Activated CD4-positive, alpha-beta T cell treated with anti-CD3 and anti-CD28 coated beads, Interleukin-2, amount 10 ng/mL, durations not matched to agents 24 days and 14 days (primary cell): Measurements from ENCODE around the gene DNAAF3. TPM values are rescaled to one million over a fixed set of nuclear protein-coding genes. Genes with fewer than 3 reads are reported as not detected.
"Not testable (repeated sequence)": the region's sequence is repeated elsewhere in the genome, so short reads cannot be mapped to it uniquely, and the experiment has no call there.

Experiments
- DNase-seq: peaks from one replicate; pipeline ENCODE4 v3.0.0; 2022
- H3K27ac Mint-ChIP-seq: one replicate; pipeline ENCODE4 v1.8.0; 2022; ENCODE audit warnings: mild to moderate bottlenecking, mixed read lengths
- H3K27me3 Mint-ChIP-seq: one replicate; pipeline ENCODE4 v1.8.0; 2022; ENCODE audit warnings: mixed read lengths
- H3K36me3 Mint-ChIP-seq: one replicate; pipeline ENCODE4 v1.8.0; 2022; ENCODE audit warnings: low read depth, mild to moderate bottlenecking, mixed read lengths
- H3K4me1 Mint-ChIP-seq: one replicate; pipeline ENCODE4 v1.8.0; 2021; ENCODE audit warnings: mixed read lengths
- H3K4me3 Mint-ChIP-seq: one replicate; pipeline ENCODE4 v1.8.0; 2022; ENCODE audit warnings: mild to moderate bottlenecking, moderate library complexity, mixed read lengths
- H3K9me3 Mint-ChIP-seq: one replicate; pipeline ENCODE4 v1.8.0; 2021; ENCODE audit warnings: mixed read lengths
- intact Hi-C: fragments of 100-400 bp; cut with micrococcal nuclease; formaldehyde crosslinking; loops from one replicate; pipeline ENCODE4 v1.15.1; 2023
- total RNA-seq: library from RNA; stranded (reverse); gene quantifications from 2 replicates; pipeline ENCODE4 v1.2.3, GENCODE V29; 2022

The DNAAF3 gene
- not detected in 2 replicates for total RNA-seq

GRCh38 chr19:55166530-55167268 lies at the start of gene DNAAF3:
Gene DNAAF3 (minus strand): TSS chr19:55166613. CDS start chr19:55166413, 200 bp downstream.
- DNase-seq, result peak; percentile 93
- peaks cover 55% of the 10 kb centered on the region for H3K27me3 Mint-ChIP-seq
- peak within 1 kb of the TSS; percentile 13 for H3K27ac Mint-ChIP-seq
- intact Hi-C loops, result loop anchor here (1.0 to 2.0 kb wide), 4 partner anchors 13 to 173 kb away; partner anchors contain the start of genes KMT5C and PPP1R12C
- H3K4me1 Mint-ChIP-seq, result peaks cover 11% of the 10 kb centered on the region
- no peaks in the 10 kb centered on the region for H3K36me3 Mint-ChIP-seq
- no peaks in the 10 kb centered on the region for H3K9me3 Mint-ChIP-seq
- H3K4me3 Mint-ChIP-seq, result peak within 1 kb of the TSS; percentile 84

- H3K27me3 Mint-ChIP-seq, result peaks cover 23% of the 10 kb centered on the region
- intact Hi-C loops, result no loop called here
- H3K27ac Mint-ChIP-seq, result no peak overlapping the region
- H3K36me3 Mint-ChIP-seq, result no peaks in the 10 kb centered on the region
- H3K4me3 Mint-ChIP-seq, result no peak overlapping the region
- no peak for DNase-seq
- H3K9me3 Mint-ChIP-seq, result peaks cover 17% of the 10 kb centered on the region
- H3K4me1 Mint-ChIP-seq, result peaks cover 14% of the 10 kb centered on the region
These were observed 47.1 kb upstream of the DNAAF3 start for GRCh38 chr19:55213547-55213946.

- intact Hi-C loops, result no loop called here
- Mint-ChIP-seq H3K27me3 (peaks cover 23% of the 10 kb centered on the region), H3K4me1 (peaks cover 14% of the 10 kb centered on the region), H3K36me3 (no peaks in the 10 kb centered on the region), H3K27ac (no peak overlapping the region), H3K9me3 (peaks cover 17% of the 10 kb centered on the region), H3K4me3 (no peak overlapping the region)
- peak; percentile 77 for DNase-seq
These were observed 46.0 kb upstream of the DNAAF3 start for GRCh38 chr19:55212447-55212846.

GRCh38 chr19:55209693-55210472 lies 43.5 kb upstream of the DNAAF3 start:
- H3K27ac Mint-ChIP-seq, result no peak overlapping the region

GRCh38 chr19:55208880-55209692 lies 42.7 kb upstream of the DNAAF3 start, which contains the start of gene PTPRH:
Gene PTPRH (minus strand): TSS chr19:55209501. CDS start chr19:55209433, 68 bp downstream.
- Mint-ChIP-seq H3K36me3 (no peaks in the 10 kb centered on the region), H3K27me3 (peaks cover 21% of the 10 kb centered on the region), H3K9me3 (peaks cover 8% of the 10 kb centered on the region)

More at GRCh38 chr19:55209693-55210472, 43.5 kb upstream of the DNAAF3 start:
- H3K36me3 Mint-ChIP-seq, result no peaks in the 10 kb centered on the region
- DNase-seq, result no peak
- H3K4me1 Mint-ChIP-seq, result peaks cover 3% of the 10 kb centered on the region
- intact Hi-C loops, result no loop called here
- H3K27me3 Mint-ChIP-seq, result peaks cover 23% of the 10 kb centered on the region
- H3K9me3 Mint-ChIP-seq, result peaks cover 8% of the 10 kb centered on the region
- H3K4me3 Mint-ChIP-seq, result no peak overlapping the region

GRCh38 chr19:55206664-55207500 lies 40.5 kb upstream of the DNAAF3 start:
- no peaks in the 10 kb centered on the region for H3K9me3 Mint-ChIP-seq
- intact Hi-C loops, result no loop called here
- no peaks in the 10 kb centered on the region for H3K36me3 Mint-ChIP-seq
- DNase-seq, result peak; percentile 78
- peaks cover 19% of the 10 kb centered on the region for H3K27me3 Mint-ChIP-seq
- peaks cover 3% of the 10 kb centered on the region for H3K4me1 Mint-ChIP-seq
- H3K4me3 Mint-ChIP-seq, result peak overlapping the region; percentile 34
- peak overlapping the region; percentile 9 for H3K27ac Mint-ChIP-seq

More at GRCh38 chr19:55208880-55209692, 42.7 kb upstream of the DNAAF3 start, which contains the start of gene PTPRH:
- no peak for DNase-seq
- Mint-ChIP-seq H3K4me3 (no peak within 1 kb of the TSS), H3K27ac (no peak within 1 kb of the TSS), H3K4me1 (peaks cover 3% of the 10 kb centered on the region)
- intact Hi-C loops, result no loop called here

- H3K27ac Mint-ChIP-seq, DNase-seq, H3K36me3 Mint-ChIP-seq, H3K4me1 Mint-ChIP-seq, intact Hi-C loops, H3K4me3 Mint-ChIP-seq, H3K9me3 Mint-ChIP-seq: not testable (repeated sequence)
- peaks cover 13% of the 10 kb centered on the region for H3K27me3 Mint-ChIP-seq
These were observed 35.8 kb upstream of the DNAAF3 start for GRCh38 chr19:55202199-55202598.

- Mint-ChIP-seq H3K4me3 (no peak overlapping the region), H3K27ac (no peak overlapping the region), H3K4me1 (no peaks in the 10 kb centered on the region), H3K27me3 (peaks cover 6% of the 10 kb centered on the region), H3K36me3 (no peaks in the 10 kb centered on the region), H3K9me3 (no peaks in the 10 kb centered on the region)
- DNase-seq, result no peak
- intact Hi-C loops, result no loop called here
These were observed 33.3 kb upstream of the DNAAF3 start for GRCh38 chr19:55199620-55200204.

- Mint-ChIP-seq H3K27me3 (peaks cover 6% of the 10 kb centered on the region), H3K4me3 (no peak overlapping the region), H3K27ac (no peak overlapping the region), H3K9me3 (no peaks in the 10 kb centered on the region), H3K36me3 (no peaks in the 10 kb centered on the region), H3K4me1 (no peaks in the 10 kb centered on the region)
- no peak for DNase-seq
- intact Hi-C loops, result no loop called here
These were observed 32.2 kb upstream of the DNAAF3 start for GRCh38 chr19:55198651-55199050.

- intact Hi-C loops, result no loop called here
- H3K4me3 Mint-ChIP-seq, result no peak overlapping the region
- peaks cover 4% of the 10 kb centered on the region for H3K27me3 Mint-ChIP-seq
- H3K9me3 Mint-ChIP-seq, result no peaks in the 10 kb centered on the region
- no peaks in the 10 kb centered on the region for H3K36me3 Mint-ChIP-seq
- H3K4me1 Mint-ChIP-seq, result no peaks in the 10 kb centered on the region
- no peak overlapping the region for H3K27ac Mint-ChIP-seq
- no peak for DNase-seq
These were observed 31.1 kb upstream of the DNAAF3 start for GRCh38 chr19:55197528-55197927.

GRCh38 chr19:55196803-55197202 lies 30.4 kb upstream of the DNAAF3 start:
- Mint-ChIP-seq H3K4me3 (no peak overlapping the region), H3K9me3 (no peaks in the 10 kb centered on the region), H3K36me3 (no peaks in the 10 kb centered on the region), H3K27me3 (peaks cover 4% of the 10 kb centered on the region), H3K4me1 (no peaks in the 10 kb centered on the region), H3K27ac (no peak overlapping the region)
- intact Hi-C loops, result no loop called here
- DNase-seq, result no peak

GRCh38 chr19:55193481-55193880 lies 27.1 kb upstream of the DNAAF3 start:
- Mint-ChIP-seq H3K36me3 (no peaks in the 10 kb centered on the region), H3K27me3 (peaks cover 2% of the 10 kb centered on the region), H3K27ac (no peak overlapping the region), H3K4me3 (no peak overlapping the region), H3K9me3 (no peaks in the 10 kb centered on the region), H3K4me1 (peaks cover 4% of the 10 kb centered on the region)
- intact Hi-C loops, result no loop called here
- no peak for DNase-seq
